Tibial nerve (tissue), 4 donors: ENCODE results near the gene FAM219B.
A peak's percentile ranks its signal among the peaks of the same experiment; 100 is the strongest.

Source experiments
- EP300 ChIP-seq, 2 donors: sonication (generic); formaldehyde crosslinking; IDR thresholded peaks; one replicate each; pipeline ENCODE4 v1.6.1; 2017; ENCODE audit warnings: antibody characterized with exemption in 2 of 2, mild to moderate bottlenecking in 1 of 2
- POLR2A ChIP-seq, 2 donors: fragments of 450-650 bp; IDR thresholded peaks; one replicate each; pipeline ENCODE4 v1.6.1; 2017; ENCODE audit warnings: antibody characterized with exemption in 2 of 2, mild to moderate bottlenecking in 2 of 2, moderate library complexity in 2 of 2
- TF ChIP-seq, protein P1 (sequence below), 5 experiments: fragments of 200-600 bp in 3 of 5; fragments of 450-650 bp in 2 of 5; sonication (generic) in 3 of 5; IDR thresholded peaks; one replicate each; pipeline ENCODE4 v1.5.1; 2016 to 2019; ENCODE audit warnings: antibody characterized with exemption in 5 of 5, mild to moderate bottlenecking in 3 of 5, moderate library complexity in 2 of 5

DNA sequence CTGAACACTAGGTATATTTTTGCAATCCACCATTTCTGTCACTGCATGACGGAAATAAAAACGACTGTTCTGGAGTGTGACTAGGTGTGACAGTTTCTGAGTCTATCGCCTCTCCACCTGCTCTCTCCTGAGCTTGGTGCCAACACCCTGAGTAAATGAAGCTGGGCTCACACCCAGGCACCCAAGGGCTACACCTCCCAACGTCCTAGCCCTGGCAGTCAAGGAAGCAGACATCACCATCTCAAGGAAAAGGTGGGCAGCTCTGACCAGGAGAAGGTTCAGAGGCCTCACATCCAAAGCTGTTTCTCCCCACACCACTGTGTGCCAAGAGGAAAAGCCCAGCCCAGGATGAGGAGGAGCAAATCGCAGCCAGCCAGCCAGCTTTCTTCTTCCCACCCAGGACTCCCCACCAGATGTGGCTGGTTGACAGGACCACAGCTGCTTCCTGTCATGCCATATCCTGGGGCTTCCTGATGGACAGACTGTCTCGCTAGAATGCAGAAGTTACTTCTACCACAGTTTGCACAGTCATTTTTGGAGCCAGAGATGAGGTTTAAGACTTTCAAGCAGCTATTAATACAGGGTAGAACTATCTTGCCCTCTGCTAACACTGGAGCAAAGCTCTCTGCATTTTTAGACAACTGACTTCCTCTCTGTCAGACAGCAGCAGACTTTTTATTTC is 36.8 kb downstream of the FAM219B start:
- TF ChIP-seq POLR2A (IDR thresholded peaks at IDR 0.05): no peak
- TF ChIP-seq, protein P1, sequence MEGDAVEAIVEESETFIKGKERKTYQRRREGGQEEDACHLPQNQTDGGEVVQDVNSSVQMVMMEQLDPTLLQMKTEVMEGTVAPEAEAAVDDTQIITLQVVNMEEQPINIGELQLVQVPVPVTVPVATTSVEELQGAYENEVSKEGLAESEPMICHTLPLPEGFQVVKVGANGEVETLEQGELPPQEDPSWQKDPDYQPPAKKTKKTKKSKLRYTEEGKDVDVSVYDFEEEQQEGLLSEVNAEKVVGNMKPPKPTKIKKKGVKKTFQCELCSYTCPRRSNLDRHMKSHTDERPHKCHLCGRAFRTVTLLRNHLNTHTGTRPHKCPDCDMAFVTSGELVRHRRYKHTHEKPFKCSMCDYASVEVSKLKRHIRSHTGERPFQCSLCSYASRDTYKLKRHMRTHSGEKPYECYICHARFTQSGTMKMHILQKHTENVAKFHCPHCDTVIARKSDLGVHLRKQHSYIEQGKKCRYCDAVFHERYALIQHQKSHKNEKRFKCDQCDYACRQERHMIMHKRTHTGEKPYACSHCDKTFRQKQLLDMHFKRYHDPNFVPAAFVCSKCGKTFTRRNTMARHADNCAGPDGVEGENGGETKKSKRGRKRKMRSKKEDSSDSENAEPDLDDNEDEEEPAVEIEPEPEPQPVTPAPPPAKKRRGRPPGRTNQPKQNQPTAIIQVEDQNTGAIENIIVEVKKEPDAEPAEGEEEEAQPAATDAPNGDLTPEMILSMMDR (IDR thresholded peaks at IDR 0.05): no peak
- TF ChIP-seq EP300 (IDR thresholded peaks at IDR 0.05): peak in 1 of 2 donors; percentile 66
